ENCODE measurements around the gene EDN2.

DNA sequence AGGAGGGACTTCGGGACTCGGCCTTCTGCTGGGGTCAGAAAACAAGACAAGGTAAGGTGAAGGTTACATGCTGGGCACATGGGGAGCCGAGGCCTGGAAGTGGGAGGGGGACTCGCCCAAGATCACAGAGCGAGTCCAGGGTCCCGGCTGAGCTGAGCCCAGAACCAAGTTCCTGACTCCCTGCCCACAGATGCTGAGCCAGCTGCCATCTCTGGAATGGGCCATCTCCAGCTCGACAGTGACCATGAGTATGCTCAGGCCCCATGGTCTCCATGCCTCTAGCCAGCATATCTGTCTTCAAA is 26.7 kb upstream of the EDN2 start:
- TF ChIP-seq CTCF (IDR thresholded peaks at IDR 0.05) (no peak), POLR2AphosphoS5 (IDR thresholded peaks at IDR 0.05) (no peak), EP300 (IDR thresholded peaks at IDR 0.05) (no peak)

Measured in suprapubic skin (tissue), 4 donors.